HG02759 (cell line): ENCODE data around the gene LIMS3.
"Not testable (repeated sequence)": the region's sequence is repeated elsewhere in the genome, so short reads cannot be mapped to it uniquely, and the experiment has no call there.

Source experiments
- ATAC-seq: cut with Tn5 transposase; IDR thresholded peaks from one replicate; pipeline ENCODE4 v1.9.1; 2021; ENCODE audit warnings: mild to moderate bottlenecking, moderate library complexity; ENCODE audit not compliant: unreplicated experiment

Gene LIMS3

DNA sequence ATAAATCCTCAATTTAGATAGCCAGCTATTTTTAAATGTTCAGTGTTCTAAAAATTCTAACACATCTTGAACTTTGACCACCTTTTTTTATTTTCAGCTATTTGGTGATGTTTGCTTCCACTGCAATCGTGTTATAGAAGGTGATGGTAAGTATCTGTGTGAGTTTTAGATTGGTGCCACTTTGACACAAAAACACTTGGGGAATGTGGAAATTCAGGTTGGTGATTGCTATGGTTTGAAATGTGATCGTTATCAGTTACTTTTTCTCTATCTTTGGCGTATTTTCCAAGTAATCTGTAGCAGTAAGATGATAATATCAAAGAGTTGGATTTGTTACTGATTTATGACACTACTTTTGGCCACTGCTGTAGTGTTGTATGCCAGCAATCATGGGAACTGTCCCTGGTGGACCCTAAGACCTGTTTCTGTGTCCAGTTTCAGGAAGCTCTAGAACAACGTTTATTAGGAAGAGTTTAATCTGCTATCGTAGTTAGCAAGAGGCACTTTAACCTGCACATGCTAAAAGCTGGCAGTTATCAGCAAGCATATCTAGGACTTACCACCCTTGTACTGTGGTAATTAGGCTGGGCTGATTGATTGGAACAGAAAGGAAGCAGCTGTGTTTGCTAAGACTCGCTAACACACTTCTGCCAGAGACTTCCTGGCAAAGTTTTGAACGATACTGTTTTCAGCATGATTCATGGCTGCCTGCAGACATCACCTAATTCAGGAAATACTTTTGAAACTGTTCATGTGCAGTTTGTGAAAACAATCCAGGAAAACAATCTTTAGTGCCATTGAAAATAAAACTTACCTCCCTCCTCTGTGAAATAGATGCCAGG lies 23.3 kb downstream of the LIMS3 start:
- not testable (repeated sequence) for ATAC-seq

DNA sequence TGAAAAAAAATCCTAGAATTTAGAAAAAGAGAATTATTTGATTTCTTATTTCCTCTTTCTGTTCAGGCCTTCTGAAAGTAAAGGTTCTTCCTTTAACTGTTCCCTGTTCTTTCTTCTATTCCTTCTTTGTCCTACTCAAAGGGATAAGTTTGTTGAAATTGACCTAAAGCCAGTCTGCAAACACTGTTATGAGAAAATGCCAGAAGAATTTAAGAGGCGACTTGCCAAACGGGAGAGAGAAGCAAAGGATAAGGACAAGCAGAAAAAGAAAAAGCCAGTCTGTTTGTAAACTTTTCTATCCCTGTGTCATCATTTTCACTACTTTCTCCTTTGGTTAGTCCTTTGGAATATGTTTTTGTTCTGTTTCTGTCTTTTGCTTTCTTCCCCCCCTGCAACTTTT lies 26.0 kb downstream of the LIMS3 start:
- ATAC-seq, result not testable (repeated sequence)

DNA sequence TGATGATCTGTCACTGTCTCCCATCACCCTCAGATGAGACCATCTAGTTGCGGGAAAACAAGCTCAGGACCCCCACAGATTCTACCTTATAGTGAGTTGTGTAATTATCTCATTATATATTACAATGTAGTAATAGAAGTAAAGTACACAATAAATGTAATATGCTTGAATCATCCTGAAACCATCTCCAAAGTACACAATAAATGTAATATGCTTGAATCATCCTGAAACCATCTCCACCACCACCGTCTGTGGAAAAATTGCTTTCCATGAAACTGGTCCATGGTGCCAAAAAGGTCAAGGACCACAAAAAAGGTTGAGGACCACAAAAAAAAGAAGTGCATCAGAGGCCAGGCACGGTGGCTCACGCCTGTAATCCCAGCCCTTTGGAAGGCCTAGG lies 29.3 kb downstream of the LIMS3 start:
- ATAC-seq, result not testable (repeated sequence)

DNA sequence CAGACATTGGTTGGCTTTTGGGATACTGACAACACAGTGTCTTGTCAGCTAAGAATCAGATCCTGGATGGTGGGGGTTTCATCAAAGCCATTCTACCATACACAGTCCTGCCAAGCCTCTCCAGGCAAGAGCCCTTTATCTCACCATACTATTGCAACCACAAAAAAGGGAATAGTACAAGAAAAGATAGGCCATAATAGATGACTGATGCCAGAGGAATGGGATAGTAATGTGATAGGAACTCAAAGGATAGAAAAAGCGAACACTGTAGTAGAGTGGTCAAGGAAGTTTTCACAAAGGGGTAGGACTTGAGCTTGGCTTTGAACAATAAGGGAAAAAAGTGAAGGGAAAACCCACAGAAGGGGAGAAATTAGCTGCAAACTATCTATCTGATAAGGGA lies 30.7 kb downstream of the LIMS3 start:
- not testable (repeated sequence) for ATAC-seq

DNA sequence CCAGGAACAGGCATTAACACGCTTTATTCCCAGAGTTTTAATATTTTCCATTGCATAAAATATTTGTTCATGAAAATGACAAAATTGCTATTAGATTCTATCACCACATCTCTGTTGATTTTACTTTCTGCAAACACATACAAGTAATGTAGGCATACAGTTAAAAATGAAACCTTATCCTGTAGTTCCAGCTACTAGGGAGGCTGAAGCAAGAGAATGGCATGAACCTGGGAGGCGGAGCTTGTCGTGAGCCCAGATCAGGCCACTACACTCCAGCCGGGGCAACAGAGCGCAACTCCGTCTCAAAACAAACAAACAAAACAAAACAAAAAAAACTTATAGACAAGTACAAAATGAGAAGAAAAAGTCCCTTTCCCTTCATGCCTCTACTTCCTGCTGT lies 38.0 kb downstream of the LIMS3 start:
- not testable (repeated sequence) for ATAC-seq

DNA sequence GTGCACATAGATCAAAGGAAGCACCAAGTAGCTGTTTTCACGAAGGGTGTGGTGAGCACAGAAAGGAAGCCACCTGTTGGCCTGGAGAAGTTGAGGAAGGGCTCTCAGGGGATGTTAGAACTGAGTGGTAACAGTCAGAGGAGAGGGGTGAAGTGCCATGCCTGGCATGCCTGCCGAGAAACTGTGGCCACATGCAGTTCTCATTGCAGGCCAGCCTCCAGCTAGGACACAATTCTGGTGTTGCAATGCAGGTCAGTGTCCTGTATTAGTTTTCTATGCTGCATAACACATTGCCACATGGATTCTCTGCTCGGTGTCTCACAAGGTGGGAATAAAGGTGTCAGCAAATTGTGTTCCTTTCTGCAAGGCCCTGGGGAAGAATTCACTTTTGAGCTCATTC lies 46.9 kb downstream of the LIMS3 start:
- not testable (repeated sequence) for ATAC-seq

DNA sequence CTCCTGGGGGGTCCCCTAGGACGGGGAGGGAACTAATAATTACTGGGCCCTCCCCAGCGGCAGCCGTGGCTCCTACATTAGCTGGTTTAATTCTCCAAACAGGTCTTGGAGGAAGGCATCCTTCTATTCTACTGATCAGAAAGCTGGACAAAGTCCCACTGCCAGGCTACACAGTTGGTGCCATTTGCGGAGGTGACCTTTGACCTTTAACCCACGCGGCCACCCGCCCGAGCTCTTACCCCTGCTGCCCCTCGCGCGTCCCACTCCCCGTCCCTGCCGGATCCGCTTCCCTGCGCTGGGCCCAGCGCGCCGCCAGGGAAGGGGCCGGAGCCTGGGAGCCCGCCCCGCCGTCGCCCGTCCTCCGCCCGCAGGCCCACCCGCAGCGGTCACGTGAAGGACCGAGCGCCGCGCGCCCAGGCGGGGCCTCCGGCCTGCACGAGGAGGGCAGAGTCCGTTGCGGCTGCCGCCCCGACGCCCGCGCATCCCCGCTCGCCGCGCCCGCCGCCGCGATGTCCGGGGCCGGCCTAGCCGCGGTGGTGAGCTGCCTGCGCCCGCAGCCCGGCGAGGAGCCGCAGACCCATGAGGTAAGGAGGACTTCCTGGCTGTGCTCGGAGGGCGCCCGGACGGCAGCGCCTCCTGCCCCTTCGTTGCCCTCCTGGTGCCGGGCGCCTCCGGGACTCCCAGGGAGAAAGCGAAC lies 48.9 kb downstream of the LIMS3 start:
- ATAC-seq, result not testable (repeated sequence)

DNA sequence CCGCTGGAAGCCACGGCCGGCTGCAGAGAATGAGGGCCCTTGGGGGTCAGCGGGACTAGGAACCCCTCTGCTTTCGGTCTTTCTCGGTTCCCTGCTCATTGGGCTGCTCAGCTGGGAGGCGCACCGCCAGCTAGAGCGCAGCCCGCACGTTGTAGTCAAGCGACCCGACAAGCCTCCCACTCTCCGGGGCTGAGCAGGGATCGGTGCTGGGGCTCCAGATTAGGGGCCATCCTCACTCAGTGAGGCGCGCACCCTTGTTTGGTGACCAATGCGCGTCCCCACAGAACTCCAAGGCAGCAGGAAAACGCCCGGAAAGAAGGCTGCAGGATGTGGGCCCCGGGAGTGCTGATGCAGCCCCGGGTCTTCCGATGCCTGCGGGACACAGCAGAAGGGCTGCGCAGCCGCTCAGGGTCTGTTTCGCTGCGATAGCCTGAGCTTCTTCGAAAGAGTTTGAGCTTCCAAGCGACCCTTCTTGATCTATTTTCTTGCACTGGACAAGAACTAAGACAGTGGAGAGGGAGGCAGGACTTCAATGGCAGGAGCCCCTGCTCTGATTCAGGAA lies 49.6 kb downstream of the LIMS3 start:
- ATAC-seq, result not testable (repeated sequence)

DNA sequence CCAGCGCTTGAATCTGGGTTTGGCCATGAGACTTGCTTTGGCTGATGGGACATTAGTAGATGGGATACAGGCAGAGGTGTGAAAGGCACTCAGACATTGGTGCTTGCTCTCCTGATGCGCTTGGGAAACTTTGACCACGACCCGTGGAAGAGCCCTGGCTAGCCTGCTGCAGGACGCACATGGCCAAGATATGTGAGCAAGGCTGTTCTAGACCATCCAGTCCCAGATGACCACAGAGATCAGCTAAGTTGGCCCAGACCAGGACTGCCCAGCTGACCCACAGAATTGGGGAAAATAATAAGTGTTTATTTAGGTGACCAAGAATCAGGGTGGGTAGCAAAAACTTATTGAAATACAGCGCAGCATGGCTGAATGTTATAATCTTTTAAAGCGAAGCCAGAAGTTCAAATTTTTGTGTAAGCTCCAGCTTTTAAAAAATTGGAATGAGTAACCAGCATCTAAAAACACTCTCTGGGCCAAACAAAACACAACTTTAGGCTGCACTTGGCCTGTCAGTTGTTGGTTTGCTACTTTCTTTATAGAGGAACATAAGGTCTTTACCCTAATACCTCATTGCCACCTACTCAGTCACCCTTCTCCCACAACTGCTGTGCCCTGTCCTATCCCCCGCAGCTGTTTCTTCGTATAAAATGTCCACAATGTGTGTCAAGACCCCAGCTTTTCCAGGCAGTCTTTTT lies 51.8 kb downstream of the LIMS3 start:
- not testable (repeated sequence) for ATAC-seq

DNA sequence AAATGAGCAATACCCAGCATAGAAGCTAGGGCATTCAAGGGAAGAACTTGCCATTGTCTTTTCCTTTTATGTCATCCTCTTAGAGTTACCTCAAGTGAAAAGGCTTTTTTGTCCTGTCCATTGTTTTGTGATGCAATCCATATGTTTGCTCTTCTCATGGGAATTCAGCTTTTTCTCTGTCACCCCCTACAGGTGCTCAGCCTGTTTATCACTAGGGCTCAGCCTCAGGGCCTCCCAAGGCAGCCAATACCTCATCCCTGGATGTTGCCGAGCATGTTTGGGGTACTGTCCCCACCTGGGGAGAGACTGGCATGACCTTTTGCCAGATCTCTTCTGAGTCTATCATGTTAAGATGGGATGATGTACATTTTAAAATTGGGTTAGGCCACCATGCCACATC lies 65.5 kb downstream of the LIMS3 start:
- ATAC-seq, result not testable (repeated sequence)

DNA sequence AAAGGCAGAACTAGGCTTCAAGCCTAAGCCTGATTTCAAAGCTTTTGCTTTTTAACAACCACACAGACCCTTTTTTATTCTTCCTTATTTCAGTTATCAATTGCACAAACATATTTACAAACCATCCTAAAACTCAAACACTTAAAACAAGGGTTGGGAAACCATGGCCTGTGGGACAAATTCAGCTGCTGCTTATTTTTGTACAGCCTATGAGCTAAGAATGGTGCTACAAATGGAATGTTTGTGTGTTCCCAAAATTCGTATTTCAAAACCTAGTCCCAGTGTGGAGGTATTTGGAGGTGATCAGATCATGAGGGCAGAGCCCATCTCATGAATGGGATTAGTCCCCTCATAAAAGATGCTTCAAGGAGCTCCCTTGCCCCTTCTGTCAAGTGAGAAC lies 67.0 kb downstream of the LIMS3 start:
- ATAC-seq, result not testable (repeated sequence)

DNA sequence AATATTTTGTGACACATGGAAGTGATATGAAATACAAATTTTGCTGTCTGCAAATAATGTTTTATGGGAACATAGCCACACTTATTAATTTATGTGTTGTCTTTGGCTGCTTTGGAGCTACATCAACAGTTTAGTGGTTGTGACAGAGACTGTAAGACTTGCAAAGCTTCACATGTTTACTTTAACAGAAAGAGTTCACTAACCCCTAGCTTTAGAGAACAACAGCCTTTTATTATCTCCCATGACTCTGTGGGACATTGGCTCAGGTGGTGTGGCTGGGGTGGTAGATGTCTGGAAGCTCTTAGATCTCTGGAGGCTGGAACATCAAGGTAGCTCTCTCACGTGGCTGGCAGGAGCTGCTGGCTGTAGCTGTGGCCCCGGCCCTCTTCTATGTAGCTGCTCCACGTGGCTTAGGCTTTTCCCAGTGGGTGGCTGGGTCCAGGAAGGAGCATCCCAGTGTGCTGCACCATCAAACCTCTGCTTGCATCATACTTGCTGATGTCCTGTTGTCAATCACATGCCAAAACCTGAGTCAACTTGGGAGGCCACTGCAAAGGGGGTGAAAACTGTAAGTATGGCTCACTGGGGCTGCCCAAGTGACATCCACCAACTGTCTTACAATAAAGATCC lies 67.7 kb downstream of the LIMS3 start:
- ATAC-seq, result not testable (repeated sequence)

DNA sequence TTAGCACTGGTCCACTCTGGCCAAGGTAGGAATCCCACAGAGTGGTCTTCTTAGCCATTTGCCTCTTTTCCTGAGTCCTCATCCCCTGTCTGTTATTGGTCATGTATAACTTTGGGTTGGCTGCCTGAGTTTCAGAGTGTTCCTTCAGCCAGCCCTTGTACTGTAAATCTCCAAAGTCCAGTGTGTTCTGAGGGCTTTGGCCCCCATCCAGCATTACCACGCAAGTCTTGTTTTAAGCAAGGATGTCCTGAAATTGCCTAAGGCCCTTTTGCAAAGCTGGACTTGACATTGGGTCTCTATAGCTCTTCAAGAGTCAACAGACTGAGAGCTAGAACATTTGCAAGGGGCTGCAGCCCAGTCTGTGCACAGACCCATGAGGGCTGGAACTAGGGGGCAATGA lies 68.4 kb downstream of the LIMS3 start:
- ATAC-seq, result not testable (repeated sequence)

DNA sequence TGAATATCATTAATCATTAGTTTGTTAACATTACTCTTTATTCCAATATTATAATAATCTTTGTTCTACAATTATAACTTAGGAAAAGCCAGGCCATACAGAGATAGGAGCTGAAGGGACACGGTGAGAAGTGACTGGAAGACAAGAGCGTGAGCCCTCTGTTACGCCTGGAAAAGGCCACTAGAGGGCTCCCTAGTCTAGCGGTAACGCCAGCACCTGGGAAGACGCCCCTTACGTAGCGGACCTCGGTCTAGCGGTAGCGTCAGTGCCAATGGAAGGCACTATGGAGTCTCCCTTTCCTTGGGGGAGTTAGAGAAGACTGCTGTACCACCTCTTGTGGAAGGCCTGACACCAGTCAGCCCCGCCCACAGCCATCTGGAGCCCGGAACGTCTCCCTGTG lies 71.4 kb downstream of the LIMS3 start:
- ATAC-seq, result not testable (repeated sequence)

DNA sequence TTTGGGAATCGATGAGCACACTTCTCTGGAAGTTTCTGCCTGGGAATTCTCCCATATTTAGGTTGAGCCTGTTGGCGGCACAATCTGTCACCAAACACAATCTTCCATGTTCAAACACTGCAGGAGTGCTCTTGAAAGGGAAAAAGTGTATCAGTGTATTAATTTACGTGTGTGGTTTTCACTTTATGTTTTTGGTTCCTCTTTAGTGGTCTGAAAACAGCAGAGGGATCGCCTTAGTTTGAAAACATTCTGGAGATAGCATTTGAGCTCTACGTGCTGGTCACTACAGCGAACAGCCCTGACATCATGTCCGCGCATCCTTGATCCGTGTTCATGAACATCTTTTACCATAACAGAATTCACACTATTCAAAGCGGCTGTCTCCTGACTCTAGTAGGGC lies 73.2 kb downstream of the LIMS3 start:
- not testable (repeated sequence) for ATAC-seq
